AG10803 (cell line): ENCODE results near the gene ZNF37A.

Experiments
- DNase-seq: peaks from one replicate; pipeline ENCODE4 v3.0.0; 2010; ENCODE audit warnings: low read depth
- H3K4me3 ChIP-seq: 2 replicates; pipeline ENCODE4 v1.5.1; 2011; ENCODE audit warnings: mild to moderate bottlenecking, low read length, control low read depth
- TF ChIP-seq, protein P1 (sequence below): conservative IDR thresholded peaks from 2 replicates; pipeline ENCODE4 v1.5.1; 2011; ENCODE audit warnings: mild to moderate bottlenecking, low read length, control low read depth, inconsistent platforms

ZNF37A gene

GRCh38 chr10:38156416-38157269 lies 62.5 kb downstream of the ZNF37A start:
- TF ChIP-seq, protein P1, sequence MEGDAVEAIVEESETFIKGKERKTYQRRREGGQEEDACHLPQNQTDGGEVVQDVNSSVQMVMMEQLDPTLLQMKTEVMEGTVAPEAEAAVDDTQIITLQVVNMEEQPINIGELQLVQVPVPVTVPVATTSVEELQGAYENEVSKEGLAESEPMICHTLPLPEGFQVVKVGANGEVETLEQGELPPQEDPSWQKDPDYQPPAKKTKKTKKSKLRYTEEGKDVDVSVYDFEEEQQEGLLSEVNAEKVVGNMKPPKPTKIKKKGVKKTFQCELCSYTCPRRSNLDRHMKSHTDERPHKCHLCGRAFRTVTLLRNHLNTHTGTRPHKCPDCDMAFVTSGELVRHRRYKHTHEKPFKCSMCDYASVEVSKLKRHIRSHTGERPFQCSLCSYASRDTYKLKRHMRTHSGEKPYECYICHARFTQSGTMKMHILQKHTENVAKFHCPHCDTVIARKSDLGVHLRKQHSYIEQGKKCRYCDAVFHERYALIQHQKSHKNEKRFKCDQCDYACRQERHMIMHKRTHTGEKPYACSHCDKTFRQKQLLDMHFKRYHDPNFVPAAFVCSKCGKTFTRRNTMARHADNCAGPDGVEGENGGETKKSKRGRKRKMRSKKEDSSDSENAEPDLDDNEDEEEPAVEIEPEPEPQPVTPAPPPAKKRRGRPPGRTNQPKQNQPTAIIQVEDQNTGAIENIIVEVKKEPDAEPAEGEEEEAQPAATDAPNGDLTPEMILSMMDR = no peak
- no peak overlapping the region for H3K4me3 ChIP-seq
- no peak for DNase-seq

- no peak for DNase-seq
- no peak overlapping the region for H3K4me3 ChIP-seq
- TF ChIP-seq, protein P1 = no peak
These were observed 63.1 kb downstream of the ZNF37A start for GRCh38 chr10:38157270-38157685.

DNA sequence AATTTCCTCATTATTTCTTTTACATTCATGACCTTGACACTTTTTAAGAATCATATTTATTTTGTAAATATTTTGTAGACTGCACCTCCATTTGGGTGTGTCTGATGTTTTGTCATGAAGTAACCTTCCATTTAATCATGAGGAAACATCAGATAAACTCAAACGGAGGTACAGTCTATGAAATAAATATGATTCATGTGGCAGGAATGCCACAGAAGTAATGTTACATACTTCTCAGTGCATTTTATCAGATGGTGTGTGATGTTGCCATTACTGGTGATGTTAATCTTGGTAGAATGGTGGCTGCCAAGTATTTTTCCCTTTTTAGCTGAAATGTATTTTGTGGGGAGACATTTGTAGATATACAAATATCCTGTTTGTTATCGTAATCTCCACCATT lies 64.9 kb downstream of the ZNF37A start:
- TF ChIP-seq, protein P1 = no peak
- DNase-seq = no peak
- no peak overlapping the region for H3K4me3 ChIP-seq

- no peak for DNase-seq
- H3K4me3 ChIP-seq = no peak overlapping the region
- TF ChIP-seq, protein P1 = no peak
These were observed 69.5 kb downstream of the ZNF37A start for GRCh38 chr10:38163617-38164016.

DNA sequence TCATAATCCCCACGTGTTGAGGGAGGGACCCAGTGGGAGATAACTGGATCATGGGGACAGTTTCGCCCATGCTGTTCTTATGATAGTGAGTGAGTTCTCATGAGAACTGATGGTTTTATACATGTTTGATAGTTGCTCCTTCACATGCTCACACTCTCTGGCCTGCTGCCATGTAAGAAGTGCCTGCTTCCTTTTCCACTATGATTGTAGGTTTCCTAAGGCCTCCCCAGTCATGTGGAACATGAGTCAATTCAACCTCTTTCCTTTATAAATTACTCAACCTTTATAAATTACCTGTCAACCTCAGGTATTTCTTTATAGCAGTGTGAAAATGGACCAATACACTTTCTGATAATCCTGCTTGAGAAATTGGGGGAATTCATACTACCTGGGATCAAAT lies 80.2 kb downstream of the ZNF37A start:
- no peak overlapping the region for H3K4me3 ChIP-seq
- no peak for DNase-seq
- TF ChIP-seq, protein P1 = no peak

DNA sequence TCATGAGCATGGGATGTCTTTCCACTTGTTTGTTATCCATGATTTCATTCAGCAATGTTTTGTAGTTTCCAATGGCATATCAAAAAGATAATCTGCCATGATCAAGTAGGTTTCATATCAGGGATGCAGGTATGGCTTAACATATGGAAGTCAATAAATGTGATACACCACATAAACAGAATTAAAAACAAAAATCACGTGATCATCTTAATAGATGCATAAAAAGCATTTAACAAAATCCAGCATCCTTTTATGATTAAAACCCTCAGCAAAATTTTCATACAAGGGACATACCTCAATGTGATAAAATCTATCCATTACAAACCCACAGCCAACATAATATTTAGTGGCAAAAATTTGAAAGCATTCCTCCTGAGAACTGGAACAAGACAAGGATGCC lies 90.3 kb downstream of the ZNF37A start:
- no peak overlapping the region for H3K4me3 ChIP-seq
- TF ChIP-seq, protein P1 = no peak
- DNase-seq = no peak
